GM20000 (cell line): ENCODE results near the gene C18orf32.
"Not testable (repeated sequence)": the region's sequence is repeated elsewhere in the genome, so short reads cannot be mapped to it uniquely, and the experiment has no call there.

ENCODE experiments used
- DNase-seq: peaks from one replicate; pipeline ENCODE4 v3.0.0; 2012; ENCODE audit warnings: low spot score
- TF ChIP-seq, protein P1 (sequence below): IDR thresholded peaks from 2 replicates; pipeline ENCODE4 v1.5.1; 2012; ENCODE audit warnings: mild to moderate bottlenecking, control low read depth; ENCODE audit errors: extremely low read depth, missing control alignments

Gene C18orf32

DNA sequence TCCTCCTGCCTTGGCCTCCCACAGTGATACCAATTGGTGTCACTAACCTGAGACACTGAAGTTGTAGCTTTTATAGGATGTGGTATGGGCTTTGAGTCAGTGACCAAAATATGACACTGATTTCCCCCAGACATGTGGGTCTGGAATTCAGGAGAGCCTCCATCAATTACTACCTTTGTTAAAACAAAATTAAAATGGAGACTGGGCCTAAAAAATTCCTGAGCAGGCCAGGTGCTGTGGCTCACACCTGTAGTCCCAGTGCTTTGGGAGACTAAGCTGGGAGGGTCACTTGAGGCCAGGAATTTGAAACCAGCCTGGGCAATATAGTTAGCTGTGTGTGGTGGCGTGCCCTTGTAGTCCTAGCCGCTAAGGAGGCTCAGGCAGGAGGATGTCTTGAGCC is 37.9 kb upstream of the C18orf32 start:
- no peak for DNase-seq
- TF ChIP-seq, protein P1, sequence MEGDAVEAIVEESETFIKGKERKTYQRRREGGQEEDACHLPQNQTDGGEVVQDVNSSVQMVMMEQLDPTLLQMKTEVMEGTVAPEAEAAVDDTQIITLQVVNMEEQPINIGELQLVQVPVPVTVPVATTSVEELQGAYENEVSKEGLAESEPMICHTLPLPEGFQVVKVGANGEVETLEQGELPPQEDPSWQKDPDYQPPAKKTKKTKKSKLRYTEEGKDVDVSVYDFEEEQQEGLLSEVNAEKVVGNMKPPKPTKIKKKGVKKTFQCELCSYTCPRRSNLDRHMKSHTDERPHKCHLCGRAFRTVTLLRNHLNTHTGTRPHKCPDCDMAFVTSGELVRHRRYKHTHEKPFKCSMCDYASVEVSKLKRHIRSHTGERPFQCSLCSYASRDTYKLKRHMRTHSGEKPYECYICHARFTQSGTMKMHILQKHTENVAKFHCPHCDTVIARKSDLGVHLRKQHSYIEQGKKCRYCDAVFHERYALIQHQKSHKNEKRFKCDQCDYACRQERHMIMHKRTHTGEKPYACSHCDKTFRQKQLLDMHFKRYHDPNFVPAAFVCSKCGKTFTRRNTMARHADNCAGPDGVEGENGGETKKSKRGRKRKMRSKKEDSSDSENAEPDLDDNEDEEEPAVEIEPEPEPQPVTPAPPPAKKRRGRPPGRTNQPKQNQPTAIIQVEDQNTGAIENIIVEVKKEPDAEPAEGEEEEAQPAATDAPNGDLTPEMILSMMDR, result no peak

DNA sequence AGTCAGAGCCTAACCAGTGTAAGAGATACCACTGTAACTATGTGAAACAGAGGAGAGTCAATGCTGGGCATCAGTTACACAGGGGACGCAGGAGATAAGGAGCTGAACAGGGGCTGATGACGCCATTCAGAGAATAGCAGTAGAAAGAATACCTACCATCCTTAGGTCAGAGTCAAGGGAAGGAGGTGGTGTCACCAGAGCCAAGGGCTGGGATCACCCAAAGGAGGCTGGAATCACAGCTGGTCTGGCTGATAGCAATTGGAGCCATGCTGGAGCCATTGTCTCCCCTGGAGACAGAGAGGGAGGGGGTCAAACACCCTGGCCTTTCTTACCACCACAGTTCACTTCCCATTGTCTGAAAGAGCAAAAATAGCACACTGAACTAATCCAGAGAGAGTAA is 37.3 kb upstream of the C18orf32 start:
- DNase-seq, result no peak
- TF ChIP-seq, protein P1, result no peak

- not testable (repeated sequence) for DNase-seq
These were observed 36.6 kb upstream of the C18orf32 start for GRCh38 chr18:49523580-49524093.

DNA sequence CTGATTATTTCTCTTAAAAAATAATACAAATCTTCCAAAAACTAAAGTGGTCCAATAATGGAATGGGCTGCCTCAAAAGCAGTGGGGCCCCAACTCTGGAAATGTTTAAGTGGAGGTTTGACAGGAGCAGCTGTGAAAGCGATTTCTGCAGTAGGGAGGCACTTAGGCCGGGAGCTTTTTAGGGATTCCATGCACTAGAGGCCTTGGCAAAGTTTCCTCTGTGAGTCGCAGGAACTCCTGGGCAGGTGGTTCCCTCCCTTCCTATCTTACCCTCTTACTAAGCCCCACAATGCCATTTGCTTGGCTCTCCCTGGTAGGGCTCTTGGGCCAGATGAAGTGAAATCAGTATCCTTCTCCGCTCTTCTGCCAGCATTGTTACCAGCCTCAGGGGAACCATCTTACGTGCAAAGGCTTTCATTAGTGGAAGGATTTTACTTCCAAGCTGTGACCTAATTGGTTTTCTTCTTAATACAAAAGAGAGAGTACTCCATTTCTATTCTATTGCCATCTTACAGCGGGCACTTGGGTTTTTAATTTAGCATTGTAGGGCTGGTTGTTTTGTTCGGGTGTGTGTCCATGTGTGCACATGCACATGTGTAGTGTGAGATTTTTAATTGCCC is 34.3 kb upstream of the C18orf32 start:
- TF ChIP-seq, protein P1, result no peak
- DNase-seq, result no peak

GRCh38 chr18:49520661-49521145 is 33.7 kb upstream of the C18orf32 start:
- TF ChIP-seq, protein P1, result no peak
- DNase-seq, result no peak

DNA sequence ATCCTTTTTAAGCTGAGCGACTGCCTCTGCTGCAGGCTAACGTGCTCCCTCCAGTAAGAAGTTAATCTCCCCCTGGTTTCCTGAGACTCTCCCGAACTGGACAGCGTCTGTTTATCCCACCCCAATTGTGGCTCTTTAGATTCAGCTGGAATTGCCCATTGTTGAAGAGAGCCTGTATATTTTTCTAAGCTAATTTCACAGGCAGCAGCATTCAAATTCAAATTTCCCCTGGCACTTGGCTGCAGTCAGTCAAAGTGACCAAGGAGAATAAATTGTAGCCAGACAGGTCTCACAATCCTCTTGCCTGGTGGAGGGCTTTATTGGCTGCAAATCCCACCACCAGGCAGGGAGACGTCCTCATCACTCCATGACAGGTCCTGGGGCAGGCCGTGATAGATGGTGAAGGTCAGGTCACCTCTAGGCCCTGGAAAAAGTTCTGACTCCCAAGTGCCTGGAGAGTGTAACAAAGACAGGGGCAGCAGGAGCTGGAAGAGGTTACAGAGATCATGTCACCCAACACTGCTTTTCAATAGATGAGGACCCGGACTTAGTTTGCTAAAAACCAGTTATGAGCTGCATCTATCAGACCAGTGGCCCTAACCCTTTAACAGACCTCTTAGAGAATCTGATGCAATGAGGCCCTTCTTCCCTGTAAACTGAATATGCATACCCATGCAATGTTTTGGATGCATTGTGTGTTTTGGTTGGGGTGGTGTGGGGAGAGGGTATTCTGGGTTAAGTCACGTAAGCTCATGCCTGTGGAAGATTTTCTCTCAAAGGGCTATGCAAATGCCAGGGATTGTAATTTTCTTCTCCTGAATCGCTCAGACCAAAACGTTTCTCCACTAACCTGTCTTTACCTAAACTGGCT is 32.3 kb upstream of the C18orf32 start:
- TF ChIP-seq, protein P1, result no peak
- DNase-seq, result no peak

DNA sequence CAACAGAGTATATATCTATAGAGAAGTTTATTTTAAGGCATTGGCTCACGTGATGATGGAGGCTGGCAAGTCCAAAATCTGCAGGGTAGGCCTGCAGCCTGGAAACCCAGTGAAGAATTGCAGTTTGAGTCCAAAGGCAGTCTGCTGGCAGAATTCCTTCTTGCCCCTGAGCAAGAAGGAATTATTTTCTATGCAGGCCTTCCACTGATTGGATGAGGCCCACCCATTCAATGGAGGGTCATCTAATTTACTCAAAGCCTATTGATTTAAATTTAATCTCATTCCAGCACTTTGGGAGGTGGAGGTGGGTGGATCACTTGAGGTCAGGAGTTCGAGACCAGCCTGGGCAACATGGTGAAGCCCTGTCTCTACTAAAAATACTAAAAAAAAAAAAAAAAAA is 30.4 kb upstream of the C18orf32 start:
- TF ChIP-seq, protein P1, result no peak
- no peak for DNase-seq
